PC-3 (cell line): ENCODE measurements around the gene GCC1. TPM values are rescaled to one million over a fixed set of nuclear protein-coding genes. Genes with fewer than 3 reads are reported as not detected.

ENCODE experiments used
- ATAC-seq: fragments of 200-7000 bp; cut with Tn5 transposase; 2 replicates; pipeline ENCODE4 v1.9.1; 2020; ENCODE audit warnings: mild to moderate bottlenecking, moderate library complexity
- BruUV-seq: library from RNA; stranded (reverse); fragments of 400-500 nt; replicated peaks from 2 replicates; lab custom pipeline; 2021; lab: Mats Ljungman, UMichigan
- CTCF ChIA-PET: fragments of 300-600 bp; sonication (Branson Sonifier 250); formaldehyde crosslinking; loops from one replicate; lab custom pipeline; 2022; ENCODE audit warnings: antibody characterized with exemption; lab: Charles Lee
- POLR2A ChIA-PET: fragments of 300-600 bp; sonication (Branson Sonifier 250); formaldehyde crosslinking; loops from one replicate; lab custom pipeline; 2022; ENCODE audit warnings: antibody characterized with exemption; ENCODE audit not compliant: unreplicated experiment; lab: Charles Lee
- DNase-seq: peaks from one replicate; pipeline ENCODE4 v3.0.0-alpha.2; 2015
- H2AFZ ChIP-seq: fragments of 300-600 bp; sonication (generic); 2 replicates; pipeline ENCODE4 v1.6.0; 2016; ENCODE audit warnings: antibody characterized with exemption, low read length
- H3F3A ChIP-seq: fragments of 300-600 bp; sonication (generic); one replicate; pipeline ENCODE4 v1.6.0; 2017; ENCODE audit warnings: antibody characterized with exemption, low read length, control low read depth, mild to moderate bottlenecking; ENCODE audit not compliant: unreplicated experiment
- H3K27ac ChIP-seq: fragments of 300-600 bp; sonication (generic); 2 replicates; pipeline ENCODE4 v1.5.1; 2016; ENCODE audit warnings: mild to moderate bottlenecking, low read length
- H3K27me3 ChIP-seq: fragments of 300-600 bp; sonication (generic); 2 replicates; pipeline ENCODE4 v1.6.1; 2016; ENCODE audit warnings: low read length, mixed read lengths
- H3K36me3 ChIP-seq: fragments of 300-600 bp; sonication (generic); 2 replicates; pipeline ENCODE4 v1.6.1; 2016; ENCODE audit warnings: low read depth, mixed run types, low read length, mixed read lengths
- H3K4me1 ChIP-seq: fragments of 300-600 bp; sonication (generic); 2 replicates; pipeline ENCODE4 v1.5.1; 2016; ENCODE audit warnings: low read length; ENCODE audit not compliant: insufficient read depth
- H3K4me2 ChIP-seq: fragments of 300-600 bp; sonication (generic); 2 replicates; pipeline ENCODE4 v1.6.0; 2016; ENCODE audit warnings: low read length
- H3K4me3 ChIP-seq: fragments of 300-600 bp; sonication (generic); 2 replicates; pipeline ENCODE4 v1.5.1; 2016; ENCODE audit warnings: mild to moderate bottlenecking, low read length, mixed read lengths
- H3K79me2 ChIP-seq: fragments of 300-600 bp; sonication (generic); 2 replicates; pipeline ENCODE4 v1.6.1; 2017; ENCODE audit warnings: low read length, mixed read lengths
- H3K9ac ChIP-seq: fragments of 300-600 bp; sonication (generic); 2 replicates; pipeline ENCODE4 v1.6.0; 2016; ENCODE audit warnings: mild to moderate bottlenecking, low read length
- H3K9me2 ChIP-seq: fragments of 300-600 bp; sonication (generic); replicated peaks from 2 replicates; pipeline ENCODE4 v1.6.1; 2016; ENCODE audit warnings: mixed run types, low read length, mixed read lengths
- H3K9me3 ChIP-seq: fragments of 300-600 bp; sonication (generic); 2 replicates; pipeline ENCODE4 v1.6.1; 2016; ENCODE audit warnings: low read length, mixed read lengths
- H4K20me1 ChIP-seq: fragments of 300-600 bp; sonication (generic); 2 replicates; pipeline ENCODE4 v1.6.1; 2016; ENCODE audit warnings: low read length, mixed read lengths
- CTCF ChIP-seq: fragments of 300-600 bp; sonication (generic); conservative IDR thresholded peaks from 2 replicates; pipeline ENCODE4 v1.5.1; 2017; ENCODE audit warnings: antibody characterized with exemption, low read depth, mild to moderate bottlenecking, low read length
- EZH2 ChIP-seq: fragments of 300-600 bp; sonication (generic); IDR thresholded peaks from one replicate; pipeline ENCODE4 v1.6.1; 2017; ENCODE audit warnings: antibody characterized with exemption, mild to moderate bottlenecking, low read length; ENCODE audit not compliant: unreplicated experiment
- EZH2phosphoT487 ChIP-seq: fragments of 300-600 bp; sonication (generic); IDR thresholded peaks from 2 replicates; pipeline ENCODE4 v1.6.1; 2018; ENCODE audit warnings: mild to moderate bottlenecking, antibody characterized with exemption, low read length, borderline replicate concordance
- intact Hi-C: fragments of 100-400 bp; cut with micrococcal nuclease; formaldehyde crosslinking; loops from 2 replicates; pipeline ENCODE4 v1.9.0; 2023
- total RNA-seq: library from RNA; depleted of rRNA; stranded (reverse); fragments of >200 nt; gene quantifications from 2 replicates; pipeline ENCODE4 v1.2.3, GENCODE V29; 2014

Gene GCC1
- total RNA-seq, 1 experiment from 2014 or later: 11.2 TPM

DNA sequence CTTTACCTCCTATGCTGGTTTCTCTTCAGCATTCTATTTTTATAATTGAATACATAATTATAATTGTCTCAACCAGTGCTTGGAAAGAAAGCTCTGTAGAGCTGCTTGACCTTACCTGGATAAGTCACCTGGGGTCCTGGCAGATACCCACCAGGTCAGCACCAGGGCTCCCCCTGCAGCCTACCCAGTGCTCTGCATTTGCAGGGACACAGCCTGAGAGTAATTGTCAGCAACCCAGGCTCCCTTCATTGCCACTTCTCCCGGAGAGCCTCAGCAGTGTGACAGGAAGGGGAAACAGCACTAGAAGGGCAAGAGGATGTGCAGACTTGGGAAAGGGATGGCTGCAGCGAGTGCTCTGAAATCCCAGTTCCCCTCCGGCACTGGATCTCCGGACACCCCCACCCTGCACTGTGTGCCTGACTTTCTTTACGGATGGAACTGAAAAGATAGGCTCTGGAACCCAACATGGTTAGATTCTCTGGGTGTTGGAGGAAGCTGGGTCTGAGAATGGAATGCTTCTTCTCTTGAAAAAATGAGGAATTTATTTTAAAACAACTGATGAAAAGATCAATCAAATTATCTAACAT is 44.0 kb upstream of the GCC1 start:
- no peaks in the 10 kb centered on the region for H3K9me2 ChIP-seq
- H4K20me1 ChIP-seq: no peaks in the 10 kb centered on the region
- DNase-seq (peak; percentile 29), ATAC-seq (peak; percentile 71)
- BruUV-seq: no TSS peak
- no peaks in the 10 kb centered on the region for H3K79me2 ChIP-seq
- H3K27ac ChIP-seq: no peak overlapping the region
- no peak overlapping the region for H3K9ac ChIP-seq
- H3K4me2 ChIP-seq: no peak overlapping the region
- H3K27me3 ChIP-seq: peaks cover 10% of the 10 kb centered on the region; the same call in 1 of the 2 replicates
- TF ChIP-seq CTCF: peak; percentile 57
- TF ChIP-seq EZH2: no peak
- no peak for TF ChIP-seq EZH2phosphoT487
- no peaks in the 10 kb centered on the region for H3K9me3 ChIP-seq
- no peaks in the 10 kb centered on the region for H3K4me1 ChIP-seq
- H3K36me3 ChIP-seq: no peaks in the 10 kb centered on the region
- POLR2A ChIA-PET: no interaction called here
- intact Hi-C loops: no loop called here
- H2AFZ ChIP-seq: 0 out of 2 replicates have a peak overlapping the region, but pooled peaks have one; percentile 55
- no peak overlapping the region for H3K4me3 ChIP-seq
- H3F3A ChIP-seq: no peaks in the 10 kb centered on the region
- CTCF ChIA-PET: no interaction called here

GRCh38 chr7:127628445-127628844 is 43.0 kb upstream of the GCC1 start:
- Histone ChIP-seq H3K4me3 (no peak overlapping the region), H3K4me2 (no peak overlapping the region), H3K36me3 (no peaks in the 10 kb centered on the region), H3K9me3 (no peaks in the 10 kb centered on the region), H3K4me1 (no peaks in the 10 kb centered on the region), H3K9me2 (no peaks in the 10 kb centered on the region), H3K9ac (no peak overlapping the region), H2AFZ (no peak overlapping the region), H3F3A (no peaks in the 10 kb centered on the region), H3K27ac (no peak overlapping the region), H3K27me3 (peaks cover 18% of the 10 kb centered on the region), H3K79me2 (no peaks in the 10 kb centered on the region), H4K20me1 (no peaks in the 10 kb centered on the region)
- TF ChIP-seq CTCF (no peak), EZH2phosphoT487 (no peak), EZH2 (no peak)
- ChIA-PET CTCF (no interaction called here), POLR2A (no interaction called here)
- no peak for DNase-seq
- peak; percentile 24 for ATAC-seq
- no TSS peak for BruUV-seq
- intact Hi-C loops: no loop called here

GRCh38 chr7:127625331-127625730 is 39.9 kb upstream of the GCC1 start:
- Histone ChIP-seq H3K36me3 (no peaks in the 10 kb centered on the region), H2AFZ (no peak overlapping the region), H3K27me3 (peaks cover 47% of the 10 kb centered on the region), H3K4me2 (no peak overlapping the region), H3K27ac (no peak overlapping the region), H3K9me2 (no peaks in the 10 kb centered on the region), H3F3A (no peaks in the 10 kb centered on the region), H3K9ac (no peak overlapping the region), H3K4me1 (no peaks in the 10 kb centered on the region), H3K4me3 (no peak overlapping the region), H3K79me2 (no peaks in the 10 kb centered on the region), H3K9me3 (no peaks in the 10 kb centered on the region), H4K20me1 (no peaks in the 10 kb centered on the region)
- intact Hi-C loops: no loop called here
- ChIA-PET POLR2A (no interaction called here), CTCF (no interaction called here)
- BruUV-seq: no TSS peak
- DNase-seq (no peak), ATAC-seq (no peak)
- TF ChIP-seq CTCF: no peak
- no peak for TF ChIP-seq EZH2phosphoT487
- TF ChIP-seq EZH2: no peak
